K562 (cell line): ENCODE data around the gene CYSLTR1. TPM values are rescaled to one million over a fixed set of nuclear protein-coding genes. Genes with fewer than 3 reads are reported as not detected.

ENCODE experiments used
- ATAC-seq: fragments of 200-7000 bp; cut with Tn5 transposase; 3 replicates; pipeline ENCODE4 v1.9.1; 2020; ENCODE audit warnings: moderate library complexity
- BruUV-seq: library from RNA; stranded (reverse); fragments of 400-500 nt; replicated peaks from 2 replicates; lab custom pipeline; 2021; lab: Mats Ljungman, UMichigan
- CTCF ChIA-PET: fragments of 300-600 bp; formaldehyde crosslinking; extraction: SDS; loops from one replicate; lab custom pipeline; 2021; ENCODE audit warnings: low intra/inter-chr PET ratio; lab: Yijun Ruan, JAX
- POLR2A ChIA-PET: fragments of 300-600, 350-650 bp; sonication (Branson Sonifier 250); formaldehyde crosslinking; extraction: SDS; loops from one replicate; lab custom pipeline; 2021; ENCODE audit warnings: antibody characterized with exemption, inconsistent platforms; lab: Yijun Ruan, JAX
- DNase-seq, 4 experiments: peaks; one replicate each; pipeline versions ENCODE4 v3.0.0 to v3.0.0-alpha.2; 2011 to 2018; ENCODE audit warnings: low spot score in 3 of 4, mixed read lengths in 3 of 4; ENCODE audit errors: extremely low read depth in 1 of 4
- FAIRE-seq: peaks from 2 replicates; lab custom pipeline; 2011; peaks lifted over from hg19 to GRCh38; lab: Jason Lieb, UNC
- H2AFZ ChIP-seq: 2 replicates; pipeline ENCODE4 v1.6.0; 2011; ENCODE audit warnings: low read depth, low read length, control low read depth, inconsistent platforms
- H3K27ac ChIP-seq: fragments of 200-600 bp; 3 replicates; pipeline ENCODE4 v1.8.0; 2011; ENCODE audit warnings: low read depth, mild to moderate bottlenecking, control low read depth, inconsistent platforms, low read length, moderate library complexity, mixed read lengths; ENCODE audit errors: extremely low read depth
- H3K27me3 ChIP-seq, 2 experiments: fragments of 300-600 bp in 1 of 2; 2 replicates in 1 of 2; 3 replicates in 1 of 2; pipeline versions ENCODE4 v1.6.0 to v1.8.0; 2011; ENCODE audit warnings: inconsistent platforms in 2 of 2, low read length in 2 of 2, mild to moderate bottlenecking in 1 of 2, mixed read lengths in 1 of 2, moderate library complexity in 1 of 2; ENCODE audit not compliant: control insufficient read depth in 2 of 2, insufficient read depth in 2 of 2
- H3K36me3 ChIP-seq: fragments of 300-600 bp; 3 replicates; pipeline ENCODE4 v1.8.0; 2011; ENCODE audit warnings: mild to moderate bottlenecking, low read length, inconsistent platforms; ENCODE audit not compliant: control insufficient read depth, insufficient read depth
- H3K4me1 ChIP-seq, 2 experiments: fragments of 200-600 bp in 1 of 2; replicated peaks in 1 of 2; 2 replicates in 1 of 2; 3 replicates in 1 of 2; pipeline versions ENCODE4 v1.5.1 to v1.8.0; 2011; ENCODE audit warnings: inconsistent platforms in 2 of 2, low read length in 2 of 2, mild to moderate bottlenecking in 1 of 2, mixed read lengths in 1 of 2, moderate library complexity in 1 of 2; ENCODE audit not compliant: control insufficient read depth in 2 of 2, insufficient read depth in 2 of 2
- H3K4me2 ChIP-seq: 2 replicates; pipeline ENCODE4 v1.6.1; 2011; ENCODE audit warnings: low read length, control low read depth, inconsistent platforms, mixed read lengths; ENCODE audit not compliant: insufficient read depth
- H3K4me3 ChIP-seq: fragments of 200-600 bp; sonication (generic), shearing (Covaris generic); 2 replicates; pipeline ENCODE4 v1.5.1; 2016; ENCODE audit warnings: control low read depth, inconsistent platforms
- H3K79me2 ChIP-seq: fragments of 200-600 bp; 3 replicates; pipeline ENCODE4 v1.8.0; 2011; ENCODE audit warnings: low read length, inconsistent platforms; ENCODE audit not compliant: control insufficient read depth, insufficient read depth
- H3K9ac ChIP-seq, 2 experiments: 2 replicates each; pipeline versions ENCODE4 v1.6.0 to v1.6.1; 2011; ENCODE audit warnings: low read depth in 2 of 2, low read length in 2 of 2, control low read depth in 1 of 2, inconsistent platforms in 1 of 2, mild to moderate bottlenecking in 1 of 2, mixed read lengths in 1 of 2; ENCODE audit not compliant: insufficient read depth in 1 of 2
- H3K9me1 ChIP-seq: one replicate; pipeline ENCODE4 v1.6.0; 2011; ENCODE audit warnings: inconsistent platforms, mild to moderate bottlenecking, low read length, moderate library complexity; ENCODE audit not compliant: control insufficient read depth, insufficient read depth
- H3K9me3 ChIP-seq: replicated peaks from 2 replicates; pipeline ENCODE4 v1.5.1; 2011; ENCODE audit warnings: low read depth, low read length, inconsistent platforms; ENCODE audit not compliant: control insufficient read depth, insufficient read depth
- H4K20me1 ChIP-seq: replicated peaks from 2 replicates; pipeline ENCODE4 v1.6.1; 2011; ENCODE audit warnings: low read length, inconsistent platforms, mixed read lengths; ENCODE audit not compliant: control insufficient read depth, insufficient read depth
- CBX3 ChIP-seq, 2 experiments: IDR thresholded peaks; 1 replicate in 1 of 2; 2 replicates in 1 of 2; pipeline ENCODE4 v1.6.1; 2012; ENCODE audit warnings: inconsistent platforms in 2 of 2, low read length in 2 of 2, borderline replicate concordance in 1 of 2, control low read depth in 1 of 2
- HSF4 ChIP-seq: fragments of 250-450 bp; sonication (Bioruptor Pico); IDR thresholded peaks from 2 replicates; pipeline ENCODE4 v2.1.2; 2022; ENCODE audit warnings: mild to moderate bottlenecking, moderate library complexity, borderline replicate concordance
- KDM5B ChIP-seq: fragments of 200-600 bp; sonication (generic); IDR thresholded peaks from 2 replicates; pipeline ENCODE4 v1.6.1; 2012; ENCODE audit warnings: low read depth, mild to moderate bottlenecking, moderate library complexity, low read length, control low read depth, inconsistent platforms; ENCODE audit not compliant: insufficient replicate concordance
- LARP7 ChIP-seq: fragments of 450-650 bp; IDR thresholded peaks from 2 replicates; pipeline ENCODE4 v1.6.1; 2016
- MEIS2 ChIP-seq: fragments of 450-650 bp; IDR thresholded peaks from 2 replicates; pipeline ENCODE4 v1.6.1; 2014; ENCODE audit warnings: mild to moderate bottlenecking; ENCODE audit not compliant: partially characterized antibody
- MTF1 ChIP-seq: fragments of 250-450 bp; sonication (Bioruptor Pico); IDR thresholded peaks from 2 replicates; pipeline ENCODE4 v1.9.0; 2021; ENCODE audit warnings: moderate library complexity, mild to moderate bottlenecking, inconsistent platforms, borderline replicate concordance
- NR4A1 ChIP-seq, 2 experiments: fragments of 250-450 bp in 1 of 2; fragments of 450-650 bp in 1 of 2; sonication (Bioruptor Pico) in 1 of 2; IDR thresholded peaks; 2 replicates each; pipeline versions ENCODE4 v1.4.0 to v1.6.1; 2016 to 2020; ENCODE audit warnings: mild to moderate bottlenecking in 2 of 2, missing compliant biosample characterization in 1 of 2, missing genetic modification characterization in 1 of 2, moderate library complexity in 1 of 2
- RAD21 ChIP-seq, 2 experiments: fragments of 250-450 bp in 1 of 2; fragments of 450-650 bp in 1 of 2; sonication (Bioruptor Pico) in 1 of 2; formaldehyde crosslinking in 1 of 2; IDR thresholded peaks in 1 of 2; conservative IDR thresholded peaks in 1 of 2; 2 replicates each; pipeline versions ENCODE4 v1.4.0 to v1.8.0; 2020 to 2022; ENCODE audit warnings: mild to moderate bottlenecking in 2 of 2, moderate library complexity in 1 of 2
- RUNX1 ChIP-seq: sonication (generic); IDR thresholded peaks from 2 replicates; pipeline ENCODE4 v1.6.1; 2016; ENCODE audit warnings: antibody characterized with exemption, low read depth
- SIN3B ChIP-seq: fragments of 450-650 bp; IDR thresholded peaks from 2 replicates; pipeline ENCODE4 v1.6.1; 2017; ENCODE audit warnings: low read depth, mild to moderate bottlenecking, moderate library complexity
- SRF ChIP-seq, 2 experiments: fragments of 250-450, 450-650 bp in 1 of 2; sonication (Bioruptor Pico) in 1 of 2; sonication (generic) in 1 of 2; formaldehyde crosslinking; IDR thresholded peaks; 2 replicates each; pipeline versions ENCODE4 v1.5.0 to v1.5.1; 2020 to 2022; ENCODE audit warnings: mild to moderate bottlenecking in 1 of 2, missing genetic modification reagents in 1 of 2
- YY1 ChIP-seq, 3 experiments: IDR thresholded peaks; 2 replicates each; pipeline ENCODE4 v1.6.1; 2011; ENCODE audit warnings: low read length in 2 of 3, mild to moderate bottlenecking in 2 of 3, moderate library complexity in 2 of 3, borderline replicate concordance in 1 of 3, control low read depth in 1 of 3, low read depth in 1 of 3; ENCODE audit not compliant: insufficient read depth in 3 of 3, insufficient replicate concordance in 2 of 3, control insufficient read depth in 1 of 3, insufficient read length in 1 of 3; ENCODE audit errors: extremely low read depth in 1 of 3
- ZC3H4 ChIP-seq: sonication (generic); formaldehyde crosslinking; IDR thresholded peaks from 2 replicates; pipeline ENCODE4 v1.9.0; 2021; ENCODE audit warnings: missing genetic modification reagents, borderline replicate concordance
- ZNF197 ChIP-seq: fragments of 200-800 bp; sonication (Bioruptor generic); IDR thresholded peaks from 2 replicates; pipeline ENCODE4 v1.6.1; 2016; ENCODE audit warnings: low read depth, missing genetic modification characterization, missing compliant biosample characterization
- ZNF324 ChIP-seq: fragments of 250-450 bp; sonication (Bioruptor Pico); IDR thresholded peaks from 2 replicates; pipeline ENCODE4 v1.4.0; 2020; ENCODE audit warnings: mild to moderate bottlenecking
- ZNF583 ChIP-seq: fragments of 250-450 bp; sonication (Bioruptor Pico); IDR thresholded peaks from 2 replicates; pipeline ENCODE4 v1.4.0; 2020
- WGBS: fragments of 100-300 bp; shearing (Covaris generic); methylation state at CpG from one replicate; pipeline ENCODE4 v1.1.6; 2016; ENCODE audit warnings: low coverage, mixed read lengths; ENCODE audit not compliant: insufficient coverage; ENCODE audit errors: missing lambda C conversion rate; 5-methylcytosine and 5-hydroxymethylcytosine counted together
- in situ Hi-C: fragments of 300-500 bp; cut with MboI; formaldehyde crosslinking; loops from 4 replicates; pipeline ENCODE4 v1.15.0; 2018; ENCODE audit warnings: inconsistent platforms, mixed read lengths
- intact Hi-C: fragments of 100-400 bp; cut with micrococcal nuclease; formaldehyde crosslinking; loops from 2 replicates; pipeline ENCODE4 v1.14.2; 2022
- polyA plus RNA-seq, 8 experiments: library from polyadenylated mRNA; depleted of rRNA in 4 of 8; stranded (reverse) in 5 of 8; unstranded in 3 of 8; fragments of >200 nt; fragmentation: Nextera tagmentation in 2 of 8; fragmentation: Illumina TruSeq in 1 of 8; extraction: Ambion mirVana in 2 of 8; extraction: Trizol in 1 of 8; gene quantifications; 2 replicates each; pipeline versions ENCODE4 v1.2.1 to v1.2.3, GENCODE V29; 2011 to 2014; ENCODE audit warnings: inconsistent platforms in 1 of 8, missing spikeins in 1 of 8
- total RNA-seq, 7 experiments: library from RNA; depleted of rRNA in 6 of 7; stranded (reverse); fragments of >200 nt in 6 of 7; fragmentation: Illumina TruSeq in 2 of 7; extraction: Trizol in 2 of 7; gene quantifications; 2 replicates each; pipeline versions ENCODE4 v1.2.1 to v1.2.3, GENCODE V29; 2011 to 2021; ENCODE audit warnings: low replicate concordance in 1 of 7
- TF ChIP-seq, protein P1 (sequence below), 2 experiments: fragments of 450-650 bp in 1 of 2; sonication (generic) in 1 of 2; formaldehyde crosslinking; conservative IDR thresholded peaks; 2 replicates each; pipeline versions ENCODE4 v1.4.0 to v1.8.1; 2020 to 2022; ENCODE audit warnings: mild to moderate bottlenecking in 1 of 2, missing genetic modification reagents in 1 of 2
- TF ChIP-seq, protein P2 (sequence below): sonication (generic); formaldehyde crosslinking; IDR thresholded peaks from 2 replicates; pipeline ENCODE4 v1.5.0; 2020; ENCODE audit warnings: missing genetic modification reagents

CYSLTR1 gene
- total and polyA plus RNA-seq, 9 of the 15 experiments (the other 6 are each of a cell fraction or from before 2014, with no cell fraction given) = 0.04 to 0.07 TPM; not detected in 7

DNA sequence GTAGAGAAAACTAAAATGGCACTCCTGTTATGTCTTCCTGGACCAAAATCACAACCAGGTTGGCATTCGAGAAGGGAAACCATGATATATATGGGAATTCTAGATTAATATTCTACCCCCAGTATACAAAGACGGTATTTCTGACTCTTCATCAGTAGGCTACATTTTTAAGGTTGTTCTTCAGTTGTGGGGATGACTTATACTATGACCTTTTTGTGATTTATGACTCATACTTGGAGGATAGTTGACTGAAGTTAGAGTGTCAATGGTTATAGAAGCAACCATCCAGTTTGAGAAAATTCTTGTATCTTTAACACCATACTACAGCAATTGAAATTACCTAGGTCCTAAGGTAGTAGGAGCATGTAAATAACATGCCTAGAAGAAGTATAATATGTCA lies 49.8 kb upstream of the CYSLTR1 start:
- Histone ChIP-seq H3K9ac (no peak overlapping the region), H2AFZ (no peak overlapping the region), H3K9me1 (no peaks in the 10 kb centered on the region), H3K27me3 (no peaks in the 10 kb centered on the region), H3K27ac (no peak overlapping the region), H3K4me3 (no peak overlapping the region), H3K9me3 (no peaks in the 10 kb centered on the region), H3K79me2 (no peaks in the 10 kb centered on the region), H3K36me3 (no peaks in the 10 kb centered on the region), H3K4me2 (no peak overlapping the region), H4K20me1 (no peaks in the 10 kb centered on the region), H3K4me1 (no peaks in the 10 kb centered on the region)
- no TSS peak for BruUV-seq
- in situ Hi-C loops = no loop called here
- no peak for ATAC-seq
- POLR2A ChIA-PET = no interaction called here
- WGBS = 0% methylated on average over 2 of the region's 2 CpGs
- no peak for TF ChIP-seq MEIS2
- no peak for TF ChIP-seq SRF (CRISPR knock-in tag; IDR thresholded peaks at IDR 0.05)
- TF ChIP-seq RAD21 (CRISPR knock-in tag; conservative IDR thresholded peaks at IDR 0.05 in 1 of 2, IDR thresholded peaks at IDR 0.05 in 1 of 2) = no peak
- no peak for TF ChIP-seq MTF1
- TF ChIP-seq LARP7 = no peak
- TF ChIP-seq CBX3 (IDR thresholded peaks at IDR 0.05; ENCODE audit: borderline replicate concordance in 1 of 2, low read length in 2 of 2) = no peak
- TF ChIP-seq ZNF324 = no peak
- no peak for TF ChIP-seq RUNX1
- TF ChIP-seq ZC3H4 (CRISPR knock-in tag) = no peak
- TF ChIP-seq KDM5B = no peak
- TF ChIP-seq, protein P1, sequence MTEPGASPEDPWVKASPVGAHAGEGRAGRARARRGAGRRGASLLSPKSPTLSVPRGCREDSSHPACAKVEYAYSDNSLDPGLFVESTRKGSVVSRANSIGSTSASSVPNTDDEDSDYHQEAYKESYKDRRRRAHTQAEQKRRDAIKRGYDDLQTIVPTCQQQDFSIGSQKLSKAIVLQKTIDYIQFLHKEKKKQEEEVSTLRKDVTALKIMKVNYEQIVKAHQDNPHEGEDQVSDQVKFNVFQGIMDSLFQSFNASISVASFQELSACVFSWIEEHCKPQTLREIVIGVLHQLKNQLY (CRISPR knock-in tag; conservative IDR thresholded peaks at IDR 0.05) = no peak
- TF ChIP-seq HSF4 (CRISPR knock-in tag) = no peak
- no peak for TF ChIP-seq SIN3B
- TF ChIP-seq ZNF583 (CRISPR knock-in tag) = no peak
- TF ChIP-seq ZNF197 = no peak
- TF ChIP-seq YY1 (IDR thresholded peaks at IDR 0.05; ENCODE audit: borderline replicate concordance in 1 of 3, control insufficient read depth in 1 of 3, extremely low read depth in 1 of 3, insufficient read depth in 3 of 3, insufficient read length in 1 of 3, insufficient replicate concordance in 2 of 3, low read depth in 1 of 3, low read length in 2 of 3) = no peak
- no peak for TF ChIP-seq NR4A1 (CRISPR knock-in tag; IDR thresholded peaks at IDR 0.05)
- TF ChIP-seq NR4A1 (tag; IDR thresholded peaks at IDR 0.05) = no peak
- TF ChIP-seq, protein P2, sequence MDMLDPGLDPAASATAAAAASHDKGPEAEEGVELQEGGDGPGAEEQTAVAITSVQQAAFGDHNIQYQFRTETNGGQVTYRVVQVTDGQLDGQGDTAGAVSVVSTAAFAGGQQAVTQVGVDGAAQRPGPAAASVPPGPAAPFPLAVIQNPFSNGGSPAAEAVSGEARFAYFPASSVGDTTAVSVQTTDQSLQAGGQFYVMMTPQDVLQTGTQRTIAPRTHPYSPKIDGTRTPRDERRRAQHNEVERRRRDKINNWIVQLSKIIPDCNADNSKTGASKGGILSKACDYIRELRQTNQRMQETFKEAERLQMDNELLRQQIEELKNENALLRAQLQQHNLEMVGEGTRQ (CRISPR knock-in tag) = no peak
- TF ChIP-seq, all 486 proteins: peak for 0
- intact Hi-C loops = no loop called here
- DNase-seq = no peak
- FAIRE-seq = no peak
- CTCF ChIA-PET = no interaction called here
